NCI-H1417 (cell line): ENCODE data around the gene BCL3.

Experiments used
- DNase-seq, 3 experiments: peaks; one replicate each; lab custom pipeline; 2025; lab: John Stamatoyannopoulos, UW

Gene BCL3

DNA sequence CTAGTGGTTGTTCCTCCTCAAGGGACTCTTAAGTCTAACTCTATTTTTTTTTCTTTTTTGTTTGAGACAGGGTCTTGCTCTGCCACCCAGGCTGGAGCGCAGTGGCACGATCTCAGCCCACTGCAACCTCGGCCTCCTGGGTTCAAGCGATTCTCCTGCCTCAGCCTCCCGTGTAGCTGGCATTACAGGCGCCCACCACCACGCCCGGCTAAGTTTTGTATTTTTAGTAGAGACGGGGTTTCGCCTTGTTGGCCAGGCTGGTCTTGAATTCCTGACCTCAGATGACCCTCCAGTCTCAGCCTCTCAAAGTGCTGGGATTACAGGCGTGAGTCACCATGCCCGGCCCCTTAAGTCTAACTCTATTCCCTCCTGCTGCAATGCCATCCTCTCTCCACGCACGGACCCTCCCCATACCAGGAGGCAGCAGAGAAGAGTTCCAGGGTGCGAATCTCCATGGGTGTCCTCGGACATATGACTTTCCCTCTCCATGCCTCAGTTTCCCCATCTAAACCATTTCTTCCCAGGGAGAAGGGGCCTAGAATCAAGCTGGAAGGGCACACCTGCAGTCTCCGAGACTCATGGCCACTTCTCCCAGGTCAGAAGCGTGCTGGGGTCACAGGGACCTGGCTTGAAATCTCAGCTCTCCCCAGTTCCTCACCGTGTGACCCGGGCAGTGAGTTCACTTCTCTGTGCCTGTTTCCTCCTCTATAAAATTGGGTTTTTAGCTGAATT is 6.0 kb upstream of the BCL3 start:
- no peak for DNase-seq

DNA sequence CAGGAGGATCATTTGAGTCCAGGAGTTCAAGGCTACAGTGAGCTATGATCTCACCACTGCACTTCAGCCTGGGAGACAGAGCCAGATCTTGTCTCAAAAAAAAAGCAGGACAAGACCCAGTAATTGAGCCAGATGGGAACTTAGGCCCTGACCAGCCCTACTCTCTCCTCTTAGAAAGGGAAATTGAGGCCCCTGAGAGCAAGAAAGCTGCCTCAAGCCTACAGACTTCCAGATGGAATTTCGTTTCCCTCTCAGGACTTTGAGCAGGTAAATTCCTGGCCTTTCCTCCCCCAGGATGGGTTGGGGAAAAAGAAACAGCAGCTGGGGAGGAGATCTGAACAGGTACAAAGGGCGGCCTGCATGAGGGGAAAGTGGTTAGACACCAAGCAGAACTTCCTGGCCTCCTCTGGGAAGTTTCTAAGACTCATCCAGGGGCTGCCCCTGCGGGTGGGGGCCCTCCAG is 3.6 kb upstream of the BCL3 start:
- no peak for DNase-seq

DNA sequence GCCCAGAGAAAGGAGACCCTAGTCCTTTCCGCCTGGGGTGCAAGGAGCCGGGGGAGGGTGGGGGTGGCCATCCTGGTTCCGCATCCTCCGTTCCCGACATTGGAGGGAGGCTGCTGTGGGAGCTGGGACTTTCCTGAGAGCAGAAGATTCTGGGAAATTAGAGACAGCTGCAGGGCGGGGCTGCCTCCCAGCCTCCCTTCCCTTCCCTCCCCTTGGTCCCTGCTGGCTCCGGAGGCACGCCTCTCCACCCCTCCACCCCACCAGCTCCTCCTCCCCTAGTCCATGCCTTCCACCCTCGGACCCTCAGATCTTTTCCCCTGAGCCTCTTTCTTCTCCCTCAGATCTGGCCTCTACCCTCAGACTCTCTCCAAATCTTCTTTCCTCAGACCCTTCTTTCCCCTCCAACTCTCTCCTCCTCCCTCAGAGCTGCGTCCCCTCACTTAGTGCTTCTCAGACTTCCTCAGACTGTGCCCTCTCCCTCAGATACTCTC is 3.1 kb upstream of the BCL3 start:
- DNase-seq = no peak

DNA sequence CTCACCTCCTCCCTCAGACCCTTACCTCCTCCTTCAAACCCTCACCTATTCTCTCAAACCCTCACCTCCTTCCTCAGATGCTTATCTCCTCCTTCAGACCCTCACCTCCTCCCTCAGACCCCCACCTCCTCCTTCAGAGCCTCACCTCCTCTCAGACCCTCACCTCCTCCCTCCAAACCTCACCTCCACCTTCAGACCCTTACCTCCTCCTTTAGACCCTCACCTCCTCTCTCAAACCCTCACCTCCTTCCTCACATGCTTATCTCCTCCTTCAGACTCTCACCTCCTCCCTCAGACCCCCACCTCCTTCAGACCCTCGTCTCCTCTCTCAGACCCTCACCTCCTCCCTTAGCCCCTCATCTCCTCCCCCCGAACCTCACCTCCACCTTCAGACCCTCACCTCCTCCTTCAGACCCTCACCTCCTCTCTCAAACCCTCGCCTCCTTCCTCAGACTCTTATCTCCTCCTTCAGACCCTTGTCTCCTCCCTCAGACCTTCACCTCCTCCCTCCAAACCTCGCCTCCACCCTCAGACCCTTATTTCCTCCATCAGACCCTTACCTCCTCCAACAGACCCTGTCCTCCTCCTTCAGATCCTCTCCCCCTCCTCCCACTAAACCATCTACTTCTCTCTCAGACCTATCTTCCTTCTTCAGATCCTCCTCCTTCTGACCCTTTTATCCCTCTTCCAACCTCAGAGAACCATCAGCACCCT is 2.5 kb upstream of the BCL3 start:
- no peak for DNase-seq

DNA sequence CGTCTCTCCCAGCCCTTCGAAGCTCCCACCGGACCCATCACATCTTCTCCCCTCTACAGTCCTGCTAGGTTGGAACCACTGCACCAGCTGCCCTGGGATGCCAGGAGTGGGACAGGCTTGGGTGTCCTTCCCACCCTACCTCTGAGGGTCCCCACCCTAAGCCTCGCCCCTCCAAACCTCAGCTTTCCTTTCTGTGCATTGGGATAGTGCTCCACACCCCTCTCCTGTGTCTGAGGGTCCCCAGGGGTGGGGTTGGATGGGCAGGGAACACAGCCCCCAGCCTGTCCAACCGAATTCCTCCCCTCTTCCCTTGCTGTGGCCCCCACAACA is 1.9 kb upstream of the BCL3 start:
- DNase-seq = no peak

DNA sequence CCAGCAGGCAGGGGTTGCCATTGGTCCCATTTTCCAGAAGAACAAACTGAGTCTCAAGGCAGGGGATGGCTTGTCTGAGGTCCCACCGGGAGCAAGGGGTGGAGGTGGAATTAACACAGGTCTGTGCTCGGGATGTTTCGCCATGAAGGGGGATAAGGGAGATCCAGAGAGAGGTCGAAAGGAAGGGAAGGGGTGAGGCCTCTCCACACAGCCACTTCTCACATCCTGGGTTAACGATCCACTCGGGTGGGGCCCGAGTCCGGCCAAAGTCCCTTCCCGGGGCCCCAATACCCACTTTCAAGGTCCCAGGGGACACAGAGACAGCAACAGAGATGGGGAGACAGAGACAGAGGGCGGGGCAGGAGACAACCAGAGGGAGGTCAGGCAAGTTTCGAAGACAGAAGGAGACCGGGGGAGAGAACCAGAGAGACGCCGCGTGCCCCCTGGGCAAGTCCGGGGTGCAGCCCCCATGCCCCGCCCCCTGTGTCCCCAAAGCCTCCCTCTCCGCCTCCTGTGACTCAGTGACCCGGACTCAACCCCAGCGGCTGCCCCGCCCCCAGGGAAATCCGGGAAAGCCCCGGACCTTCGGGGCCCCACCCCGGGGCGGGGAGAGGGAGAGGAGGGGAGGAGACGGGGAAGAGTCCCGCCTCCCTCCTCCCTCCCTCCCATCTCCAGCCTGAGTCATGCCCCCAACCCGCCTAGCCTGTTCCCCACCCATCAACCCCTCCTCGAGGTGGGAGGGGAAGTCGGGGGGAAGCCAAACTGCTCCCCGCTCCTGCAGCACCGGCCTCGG is 1.4 kb upstream of the BCL3 start:
- peak in 2 of 3 experiments; percentile 36 to 46 for DNase-seq

DNA sequence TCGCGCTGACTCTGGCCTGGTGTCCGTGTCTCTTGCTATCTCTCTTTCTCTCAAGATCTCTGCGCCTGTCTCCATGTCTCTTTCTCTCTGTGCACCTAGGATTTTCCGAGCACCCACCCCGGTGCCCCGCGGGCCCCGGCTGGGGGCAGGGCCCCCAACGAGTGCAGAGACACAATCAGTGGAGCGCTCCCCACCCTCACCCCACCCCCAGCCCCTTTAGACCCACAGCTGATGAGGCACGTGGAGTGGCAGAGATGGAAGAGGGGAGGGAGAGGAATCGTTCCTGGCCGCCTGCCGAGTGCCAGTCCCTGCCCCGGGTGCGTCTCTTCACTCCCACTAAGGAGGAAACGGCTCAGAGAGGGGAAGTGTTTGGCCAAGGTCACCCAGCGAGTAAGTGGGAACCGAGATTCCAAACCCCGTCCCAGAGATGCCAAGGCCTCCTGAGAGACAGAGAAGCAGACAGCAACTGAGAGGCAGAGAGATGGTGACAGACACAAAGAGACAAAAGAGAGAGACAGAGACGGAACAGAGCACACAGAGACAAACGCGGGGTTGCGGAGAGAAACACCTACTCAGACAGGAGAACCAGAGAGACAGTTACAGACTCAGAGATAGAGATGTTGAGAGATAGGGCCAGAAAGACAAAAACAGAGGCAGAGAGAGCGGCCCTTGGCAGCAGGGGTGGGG is 626 bp upstream of the BCL3 start:
- peak in 2 of 3 experiments; percentile 39 for DNase-seq

DNA sequence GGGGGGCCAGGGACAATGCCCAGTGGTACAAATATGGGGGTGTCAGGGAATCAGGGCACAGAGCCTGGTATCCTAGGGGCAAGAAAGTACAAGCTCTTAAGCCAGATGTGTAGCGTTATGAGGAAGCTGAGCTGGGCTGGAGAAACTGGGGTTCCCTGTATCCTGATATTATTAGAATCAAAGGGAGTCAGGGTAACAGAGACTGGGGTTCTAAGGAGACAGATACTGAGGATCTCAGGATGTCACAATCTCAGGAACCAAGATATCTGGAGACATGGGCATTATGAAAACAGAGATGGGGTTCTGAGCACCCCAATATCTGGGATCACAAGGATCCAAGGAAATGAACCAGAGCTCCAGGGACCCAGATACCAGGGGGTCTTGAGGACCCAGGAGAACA is 784 bp downstream of the BCL3 start:
- DNase-seq = no peak

DNA sequence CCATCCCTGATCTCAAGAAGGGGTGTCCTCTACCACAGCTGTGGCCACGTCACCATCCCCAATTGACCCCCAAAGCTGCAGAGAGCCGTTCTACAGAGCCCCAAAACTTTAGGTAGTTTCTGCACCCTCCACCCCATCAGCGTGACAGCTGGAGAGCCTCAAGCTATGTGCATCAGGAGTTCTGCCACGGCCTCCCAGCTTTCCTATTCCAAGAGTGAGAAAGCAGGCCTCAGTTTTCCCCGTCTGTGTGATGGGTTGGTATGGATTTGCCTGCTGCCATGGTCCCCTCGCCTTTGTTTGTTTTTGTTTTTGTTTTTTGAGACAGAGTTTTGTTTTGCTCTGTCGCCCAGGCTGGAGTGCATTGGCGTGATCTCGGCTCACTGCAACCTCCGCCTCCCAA is 1.5 kb downstream of the BCL3 start:
- DNase-seq = no peak

DNA sequence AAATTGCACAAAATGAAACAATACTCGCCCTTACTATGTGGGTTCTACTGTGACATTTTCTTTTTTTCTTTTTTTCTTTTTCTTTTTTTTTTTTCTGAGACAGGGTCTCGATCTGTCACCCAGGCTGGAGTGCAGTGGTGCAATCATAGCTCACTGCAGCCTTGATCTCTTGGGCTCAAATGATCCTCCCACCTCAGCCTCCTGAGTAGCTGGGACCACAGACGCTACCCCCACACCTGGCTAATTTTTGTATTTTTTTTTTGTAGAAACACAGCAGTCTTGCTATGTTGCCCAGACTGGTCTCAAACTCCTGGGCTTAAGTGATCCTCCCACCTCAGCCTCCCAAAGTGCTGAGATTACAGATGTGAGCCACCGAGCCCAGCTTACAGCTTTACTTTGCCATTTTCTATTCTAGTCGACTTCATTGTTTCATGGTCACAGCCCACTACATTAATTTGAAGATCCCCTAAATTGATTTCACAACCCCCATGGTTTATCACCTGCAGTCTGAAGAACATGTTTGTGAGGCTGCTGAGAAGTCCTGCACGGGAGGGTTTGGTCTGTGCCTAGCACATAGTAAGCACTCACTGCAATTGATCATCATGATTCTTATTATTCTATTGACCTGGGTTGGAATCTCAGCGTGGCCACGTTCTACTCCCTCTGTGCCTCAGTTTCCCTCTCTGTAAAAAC is 3.8 kb downstream of the BCL3 start:
- DNase-seq = no peak

DNA sequence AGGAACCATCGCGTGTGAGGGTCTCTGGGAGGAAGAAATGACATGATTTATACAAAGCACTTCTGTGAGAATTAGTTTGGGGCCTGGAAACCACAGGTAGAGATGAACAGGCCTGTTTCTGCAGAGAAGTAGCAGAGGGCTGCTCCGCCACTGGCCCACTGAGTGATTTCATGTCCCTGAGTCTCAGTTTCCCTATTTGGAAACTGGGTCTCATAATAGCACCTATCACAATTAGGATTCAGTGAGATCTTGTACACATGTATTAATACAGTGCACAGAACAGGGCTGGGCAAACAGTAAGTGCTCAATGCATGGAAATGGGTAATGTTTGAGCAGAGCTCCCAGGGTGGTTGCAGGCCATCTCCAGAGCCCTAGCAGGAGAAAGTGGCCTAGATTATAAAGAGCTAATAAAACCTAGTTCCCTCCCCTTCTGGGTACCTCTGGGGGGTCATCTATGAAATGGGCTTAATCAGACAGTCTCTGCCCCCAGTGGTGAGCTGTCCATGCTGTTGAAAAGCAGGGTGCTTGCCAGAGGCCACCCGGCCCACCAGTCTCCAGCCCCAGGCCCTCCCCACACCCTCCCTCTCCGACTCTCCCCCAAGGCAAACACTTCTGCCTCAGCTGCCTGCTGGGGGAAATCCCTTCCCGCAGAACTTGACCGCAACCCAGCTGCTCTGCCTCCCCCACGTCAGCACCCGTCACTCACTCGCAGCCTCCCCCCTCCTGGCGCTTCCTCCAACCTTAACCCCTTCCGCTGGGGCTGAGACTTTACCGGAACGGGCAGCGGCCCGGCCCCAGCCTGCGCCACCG is 4.5 kb downstream of the BCL3 start:
- peak; percentile 30 to 82 (median 73) for DNase-seq

DNA sequence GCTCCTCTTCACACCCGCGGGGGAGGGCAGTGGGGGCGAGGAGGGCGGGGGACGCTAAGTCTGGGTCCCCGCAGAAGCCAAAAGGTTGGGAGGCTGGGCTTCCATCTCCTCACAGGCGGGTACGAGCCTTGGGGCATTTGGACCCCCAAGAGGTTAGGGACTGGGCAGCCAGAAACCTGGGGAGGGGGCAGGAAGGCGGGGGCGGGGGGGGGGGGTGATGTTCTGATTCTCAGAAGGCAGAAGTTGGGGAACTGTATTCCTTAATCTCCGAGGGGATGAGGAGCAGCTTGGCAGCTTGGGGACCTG is 5.1 kb downstream of the BCL3 start:
- no peak for DNase-seq

DNA sequence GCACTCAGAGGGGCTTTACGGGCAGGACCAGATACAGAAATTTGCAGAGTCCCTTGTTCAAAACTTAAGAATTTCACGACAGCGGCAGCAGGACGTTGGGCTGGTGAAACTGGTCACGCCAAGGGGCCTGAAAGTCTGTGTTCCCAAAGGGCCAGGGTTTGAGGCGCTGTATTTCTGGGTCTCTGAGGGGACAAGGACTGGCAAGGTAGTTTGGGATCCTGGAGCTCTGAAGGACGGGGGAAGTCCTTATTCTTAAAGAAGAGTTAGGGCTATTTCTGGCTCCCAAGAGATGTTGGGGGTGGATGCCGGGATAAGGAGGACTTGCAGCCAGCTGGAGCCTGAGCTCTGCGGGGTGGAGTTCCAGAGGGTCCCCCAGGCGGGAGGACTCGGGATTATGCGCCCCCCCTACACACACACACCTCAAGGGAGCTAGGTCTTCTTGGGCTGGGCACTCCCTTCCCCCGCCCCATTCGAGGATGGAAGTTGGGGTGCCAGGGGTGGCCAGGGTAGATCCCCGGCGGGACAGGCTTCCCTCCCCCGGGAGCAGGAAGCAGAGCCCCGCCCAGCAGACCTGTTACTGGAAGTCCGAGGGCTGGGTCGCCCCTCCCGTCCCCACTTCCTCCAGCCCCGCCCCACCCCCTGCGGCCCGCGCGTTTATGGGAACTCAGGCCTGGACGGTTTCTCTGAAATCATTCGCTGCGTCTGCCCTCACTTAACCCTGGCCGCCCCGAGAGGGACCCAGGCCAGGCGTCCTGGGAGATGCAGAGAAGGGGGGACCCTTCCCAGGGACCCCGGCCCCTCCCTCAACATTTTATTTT is 5.6 kb downstream of the BCL3 start:
- DNase-seq = peak in 2 of 3 experiments; percentile 27 to 54

DNA sequence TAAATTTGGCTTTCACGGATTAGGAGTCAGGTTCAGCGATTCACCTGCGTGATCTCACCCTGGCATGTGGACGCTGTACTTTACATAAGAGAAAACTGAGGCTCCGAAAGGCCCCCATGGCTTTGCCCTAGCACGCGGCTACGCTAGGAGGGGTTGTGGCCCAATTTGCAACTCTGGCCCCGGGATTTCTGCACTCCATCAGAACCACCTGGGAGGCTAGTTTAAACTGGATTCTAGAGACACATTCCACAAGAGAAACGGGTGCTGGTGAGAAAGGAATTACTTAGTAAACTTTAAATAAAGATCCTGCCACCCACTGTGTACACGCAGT is 6.2 kb downstream of the BCL3 start:
- no peak for DNase-seq

DNA sequence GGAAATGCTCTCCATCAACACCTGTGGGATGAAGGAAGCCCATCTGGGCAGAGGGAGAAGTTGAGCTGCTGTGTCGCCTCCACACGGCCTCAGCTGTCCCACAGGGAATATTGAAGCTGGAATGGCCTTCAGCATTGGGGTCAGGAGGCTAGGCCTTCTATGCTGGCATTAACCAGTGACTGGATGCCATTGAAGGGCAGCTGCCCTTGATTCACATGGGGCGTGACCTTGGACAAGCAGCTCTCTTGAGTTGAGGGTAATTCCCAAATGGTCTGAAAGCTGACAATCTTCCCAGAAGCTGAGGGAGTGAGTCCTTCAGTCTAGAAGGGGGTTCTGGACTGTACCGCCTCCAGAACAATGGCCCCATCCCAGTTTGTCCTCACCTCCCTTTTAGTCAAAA is 6.7 kb downstream of the BCL3 start:
- DNase-seq = no peak

DNA sequence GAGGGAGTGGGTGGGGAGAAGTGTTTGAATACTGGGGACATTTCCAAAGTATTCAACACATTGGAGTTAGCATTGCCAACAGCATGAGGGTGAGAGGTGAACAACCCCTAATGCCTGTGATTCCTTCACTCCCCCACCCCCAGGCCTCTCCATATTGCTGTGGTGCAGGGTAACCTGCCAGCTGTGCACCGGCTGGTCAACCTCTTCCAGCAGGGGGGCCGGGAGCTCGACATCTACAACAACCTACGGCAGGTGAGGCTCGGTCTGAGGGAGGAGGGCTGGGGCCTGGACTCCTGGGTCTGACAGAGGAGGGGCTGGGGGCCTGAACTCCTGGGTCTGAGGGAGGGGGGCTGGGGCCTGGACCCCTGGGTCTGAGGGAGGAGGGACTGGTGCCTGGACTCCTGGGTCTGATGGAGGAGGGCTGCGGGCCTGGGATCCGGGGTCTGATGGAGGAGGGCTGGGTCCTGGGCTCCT is 7.6 kb downstream of the BCL3 start:
- no peak for DNase-seq

DNA sequence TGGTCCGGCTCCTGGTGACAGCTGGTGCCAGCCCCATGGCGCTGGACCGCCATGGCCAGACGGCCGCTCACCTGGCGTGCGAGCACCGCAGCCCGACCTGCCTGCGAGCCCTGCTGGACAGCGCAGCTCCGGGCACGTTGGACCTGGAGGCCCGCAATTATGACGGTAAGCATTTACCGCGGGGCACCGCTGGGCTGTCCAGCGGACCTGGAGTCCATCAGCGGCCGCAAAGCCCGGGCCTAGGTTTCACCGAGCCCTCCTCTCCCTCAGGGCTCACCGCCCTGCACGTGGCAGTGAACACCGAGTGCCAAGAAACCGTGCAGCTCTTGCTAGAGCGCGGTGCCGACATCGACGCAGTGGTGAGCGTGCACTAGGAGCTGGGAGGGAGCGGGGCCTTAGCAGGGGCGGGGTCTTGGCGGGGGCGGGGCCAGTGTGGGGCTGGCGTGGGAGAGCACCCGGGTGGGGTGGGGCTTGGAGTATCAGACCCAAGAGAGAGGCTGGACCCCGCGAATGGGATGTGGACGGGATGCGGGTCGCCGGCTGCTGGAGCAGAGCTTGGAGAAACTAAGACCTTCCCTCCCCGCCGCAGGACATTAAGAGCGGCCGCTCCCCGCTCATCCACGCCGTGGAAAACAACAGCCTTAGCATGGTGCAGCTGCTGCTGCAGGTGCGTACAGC is 8.7 kb downstream of the BCL3 start:
- DNase-seq = no peak

DNA sequence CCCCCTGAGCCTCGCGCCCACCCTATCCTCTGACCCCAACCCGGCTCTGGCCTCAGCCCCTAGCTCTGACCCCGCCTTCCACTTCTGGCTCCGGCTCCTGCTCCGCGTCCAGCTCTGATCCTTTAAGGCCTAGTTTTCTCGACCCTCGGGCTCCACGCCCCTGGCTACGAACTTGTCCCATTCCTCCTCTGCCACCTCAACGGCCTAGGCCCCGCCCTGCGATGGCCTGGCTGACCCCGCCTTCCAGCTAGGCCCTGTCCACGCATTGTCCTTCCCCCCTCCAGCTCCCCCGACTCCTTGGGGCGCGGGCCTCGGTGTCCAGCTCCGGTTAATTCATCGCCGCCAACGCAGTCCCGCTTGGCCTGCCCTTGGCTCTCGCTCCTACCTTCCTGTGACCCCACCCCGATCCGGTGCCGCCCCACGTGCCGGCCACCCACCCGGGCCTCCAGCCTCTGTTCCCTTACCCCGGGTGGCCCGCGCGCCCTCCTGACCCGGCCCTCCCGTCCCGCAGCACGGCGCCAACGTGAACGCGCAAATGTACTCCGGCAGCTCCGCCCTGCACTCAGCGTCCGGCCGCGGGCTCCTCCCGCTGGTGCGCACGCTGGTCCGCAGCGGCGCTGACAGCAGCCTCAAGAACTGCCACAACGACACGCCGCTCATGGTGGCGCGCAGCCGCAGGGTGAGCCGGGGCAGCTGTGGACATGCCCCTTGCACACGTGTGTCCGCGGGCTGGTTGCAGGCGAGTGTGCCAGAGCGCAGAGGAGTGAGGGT is 9.4 kb downstream of the BCL3 start:
- no peak for DNase-seq

DNA sequence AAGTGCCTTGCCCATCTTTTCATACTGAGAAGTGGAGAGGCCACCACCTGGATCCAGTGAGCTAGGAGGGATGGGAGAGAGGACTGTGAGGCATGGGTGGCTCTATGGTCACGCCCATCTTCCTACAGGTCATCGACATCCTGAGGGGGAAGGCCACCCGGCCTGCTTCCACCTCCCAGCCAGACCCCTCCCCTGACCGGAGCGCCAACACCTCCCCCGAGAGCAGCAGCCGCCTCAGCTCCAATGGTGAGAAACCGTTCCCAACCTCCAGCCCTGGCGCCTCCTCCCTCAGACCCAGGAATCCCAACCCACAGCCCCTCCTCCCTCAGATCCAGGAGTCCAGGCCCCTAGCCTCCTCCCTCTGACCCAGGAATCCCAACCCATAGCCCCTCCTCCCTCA is 10.1 kb downstream of the BCL3 start:
- no peak for DNase-seq
